ENCODE data around the gene MAGIX.

DNA sequence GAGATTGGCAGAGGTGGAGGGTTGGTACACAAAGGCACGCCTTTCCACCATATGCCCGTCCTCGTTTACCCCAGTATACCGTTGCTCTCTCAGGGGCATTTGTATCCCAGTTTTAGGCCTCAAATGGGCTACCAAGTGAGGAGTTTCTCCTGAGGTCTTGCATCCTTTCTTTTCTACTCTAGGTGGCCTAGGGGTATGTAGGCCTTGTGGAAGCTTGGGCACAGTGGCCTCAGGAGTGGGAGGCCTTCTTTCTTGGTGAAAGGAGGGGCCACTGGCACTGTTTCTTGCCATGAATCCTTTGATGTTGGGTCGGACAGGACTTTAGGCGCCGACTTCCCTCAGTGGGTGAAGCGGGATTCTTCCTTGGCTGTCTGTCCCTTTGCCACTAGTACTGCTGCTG is 15.3 kb upstream of the MAGIX start:
- TF ChIP-seq, protein P1, sequence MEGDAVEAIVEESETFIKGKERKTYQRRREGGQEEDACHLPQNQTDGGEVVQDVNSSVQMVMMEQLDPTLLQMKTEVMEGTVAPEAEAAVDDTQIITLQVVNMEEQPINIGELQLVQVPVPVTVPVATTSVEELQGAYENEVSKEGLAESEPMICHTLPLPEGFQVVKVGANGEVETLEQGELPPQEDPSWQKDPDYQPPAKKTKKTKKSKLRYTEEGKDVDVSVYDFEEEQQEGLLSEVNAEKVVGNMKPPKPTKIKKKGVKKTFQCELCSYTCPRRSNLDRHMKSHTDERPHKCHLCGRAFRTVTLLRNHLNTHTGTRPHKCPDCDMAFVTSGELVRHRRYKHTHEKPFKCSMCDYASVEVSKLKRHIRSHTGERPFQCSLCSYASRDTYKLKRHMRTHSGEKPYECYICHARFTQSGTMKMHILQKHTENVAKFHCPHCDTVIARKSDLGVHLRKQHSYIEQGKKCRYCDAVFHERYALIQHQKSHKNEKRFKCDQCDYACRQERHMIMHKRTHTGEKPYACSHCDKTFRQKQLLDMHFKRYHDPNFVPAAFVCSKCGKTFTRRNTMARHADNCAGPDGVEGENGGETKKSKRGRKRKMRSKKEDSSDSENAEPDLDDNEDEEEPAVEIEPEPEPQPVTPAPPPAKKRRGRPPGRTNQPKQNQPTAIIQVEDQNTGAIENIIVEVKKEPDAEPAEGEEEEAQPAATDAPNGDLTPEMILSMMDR (IDR thresholded peaks at IDR 0.05), result no peak
- no peak for TF ChIP-seq POLR2A (IDR thresholded peaks at IDR 0.05)
- TF ChIP-seq EP300 (IDR thresholded peaks at IDR 0.05), result no peak
